Activated CD4-positive, alpha-beta T cell treated with anti-CD3 and anti-CD28 coated beads for 48 hours (primary cell): ENCODE measurements around the gene CCDC57.
A peak's percentile ranks its signal among the peaks of the same experiment; 100 is the strongest.

Source experiments
- DNase-seq: peaks from one replicate; pipeline ENCODE4 v3.0.0-alpha.2; 2020

Gene CCDC57

DNA sequence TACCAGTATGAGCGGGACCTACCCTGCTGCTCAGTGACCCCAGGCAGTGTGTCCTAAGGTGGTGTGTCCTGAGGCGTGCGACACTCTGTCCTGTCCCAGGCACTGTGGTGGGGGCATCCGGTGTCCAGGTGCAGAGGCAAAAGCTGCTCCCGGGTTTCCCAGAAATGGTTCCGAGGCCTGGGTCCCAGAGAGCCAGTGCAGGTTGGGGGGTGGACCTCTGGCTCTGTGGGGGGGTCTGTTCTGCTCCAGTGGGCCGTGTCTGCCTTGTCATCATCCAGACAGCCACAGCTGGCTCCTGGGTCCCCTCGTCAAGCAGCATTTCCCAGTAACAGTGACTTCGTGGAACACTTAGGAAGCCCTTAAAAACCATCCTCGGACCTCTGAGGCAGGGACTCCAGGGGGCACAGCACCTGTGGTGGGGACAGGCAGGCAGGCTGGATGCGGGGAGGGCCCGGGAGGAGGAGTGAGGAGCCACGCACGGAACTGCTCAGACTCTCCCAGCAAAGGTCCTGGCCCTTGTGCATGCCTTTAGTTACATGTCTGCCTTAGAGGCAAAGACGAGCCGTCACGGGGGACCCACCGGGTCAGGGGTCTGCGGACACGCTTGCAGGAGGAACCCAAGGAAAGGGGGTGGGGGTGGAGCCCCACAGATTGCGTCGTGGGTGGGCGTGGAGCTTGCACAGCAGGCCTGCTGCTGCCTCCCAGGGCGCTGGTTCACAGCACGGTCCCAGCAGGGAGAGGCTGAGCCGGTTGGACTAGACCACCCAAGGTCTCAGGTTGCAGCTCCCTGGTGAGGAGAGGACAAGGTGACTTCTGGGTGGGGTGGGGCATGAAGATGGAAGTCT is 21.8 kb upstream of the CCDC57 start:
- no peak for DNase-seq

DNA sequence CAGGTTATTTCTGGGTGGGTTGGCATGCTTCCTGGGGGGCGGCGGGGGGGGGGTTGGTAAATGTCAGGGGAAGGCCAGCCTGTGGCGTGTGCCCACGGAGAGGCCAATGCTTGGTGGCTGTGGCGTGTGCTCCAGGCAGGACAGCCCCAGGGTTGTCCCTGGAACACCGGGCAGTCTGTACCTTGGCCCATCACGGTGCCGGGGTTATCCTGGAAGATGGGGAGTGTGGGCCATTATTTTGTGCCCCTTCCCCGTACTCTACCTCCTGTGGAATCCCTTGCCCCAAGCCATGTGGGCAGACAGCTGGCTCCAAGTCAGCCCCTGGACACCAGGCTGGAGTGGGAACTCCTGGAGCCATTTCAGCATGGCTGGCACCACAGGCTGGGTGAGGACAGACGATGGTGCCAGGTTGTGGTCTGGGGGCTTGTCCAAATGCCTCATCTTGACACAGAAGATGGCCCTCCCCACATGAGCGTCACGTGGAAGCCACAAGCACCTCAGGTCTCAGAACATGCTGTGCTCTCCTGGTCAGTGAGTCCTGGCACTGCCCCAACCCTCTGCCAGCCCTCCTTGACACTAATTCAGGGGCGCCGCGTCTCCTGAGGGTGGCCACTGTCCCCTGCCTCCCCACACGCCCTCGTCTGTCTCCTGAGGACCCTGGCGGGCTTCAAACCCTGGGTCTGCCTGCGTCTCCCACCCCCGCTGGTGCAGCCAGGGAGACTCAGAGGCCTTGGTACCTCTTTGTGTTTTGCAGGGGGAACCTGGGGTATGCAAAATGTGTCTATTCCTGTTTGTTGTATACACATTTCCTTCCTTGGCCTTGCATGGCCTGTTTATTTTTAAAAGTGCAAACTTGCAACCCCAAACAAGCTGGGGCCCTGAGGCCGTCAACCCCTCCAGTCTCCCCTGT is 20.5 kb upstream of the CCDC57 start:
- DNase-seq: no peak

DNA sequence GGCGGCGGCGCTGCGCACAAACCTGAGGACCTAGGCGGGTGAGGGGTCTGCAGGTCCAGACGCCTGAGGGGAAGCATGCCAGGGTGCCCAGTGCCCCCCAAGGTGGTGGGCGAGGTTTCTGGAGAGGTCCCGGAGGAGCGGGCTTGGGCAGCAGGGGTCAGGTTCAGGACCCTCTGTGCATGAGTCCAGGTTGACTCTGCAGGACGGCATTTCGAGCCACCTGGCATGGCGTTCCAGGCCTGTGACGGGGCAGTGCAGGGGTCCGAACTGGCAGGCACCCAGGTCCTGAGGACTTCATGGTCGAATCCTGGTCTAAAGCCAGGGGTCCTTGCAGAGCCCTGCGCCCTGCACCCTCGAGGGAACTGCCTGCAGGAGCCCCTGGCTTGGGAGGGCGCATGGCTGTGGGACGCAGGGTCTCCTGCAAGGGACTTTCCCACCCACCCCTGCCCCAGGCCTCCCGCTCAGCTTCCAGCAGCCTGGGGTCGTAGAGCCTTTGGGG is 19.7 kb upstream of the CCDC57 start:
- no peak for DNase-seq

DNA sequence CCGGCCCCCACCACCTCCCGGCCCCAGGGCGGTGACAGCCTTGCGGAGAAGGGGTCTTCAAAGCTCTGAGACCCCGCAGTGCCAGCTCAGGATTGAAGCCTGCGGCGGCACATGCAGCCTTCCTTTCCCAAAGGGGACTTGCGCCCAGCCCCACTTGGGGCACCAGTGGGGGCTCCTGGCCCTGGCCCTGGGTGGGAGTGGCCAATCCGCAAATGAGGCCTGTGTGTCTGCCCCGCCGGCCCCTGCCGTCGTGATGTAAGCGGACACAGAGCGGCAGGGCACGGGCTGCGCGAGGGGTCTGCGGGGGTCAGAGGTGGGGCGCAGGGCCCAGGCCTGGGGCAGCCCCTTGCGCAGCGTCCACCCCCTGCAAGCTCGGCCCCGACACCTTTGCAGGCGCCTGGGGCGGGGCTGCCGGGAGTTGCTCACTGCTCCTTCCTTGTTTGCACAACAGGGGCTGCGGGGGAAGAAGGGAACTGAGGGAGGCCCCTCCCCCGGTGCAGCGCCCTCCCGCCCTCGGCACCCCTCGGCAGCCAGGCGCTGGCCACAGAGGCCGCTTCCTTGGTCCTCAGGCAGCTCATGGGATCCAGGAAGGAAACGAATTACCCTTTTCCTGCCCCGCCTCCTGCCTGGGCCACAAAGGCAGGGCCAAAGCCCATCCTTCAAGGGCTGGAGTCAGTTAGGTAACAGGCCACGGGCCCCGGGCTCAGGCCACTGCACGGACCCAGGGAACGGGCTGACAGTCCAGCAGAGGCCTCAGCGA is 19.1 kb upstream of the CCDC57 start:
- no peak for DNase-seq

DNA sequence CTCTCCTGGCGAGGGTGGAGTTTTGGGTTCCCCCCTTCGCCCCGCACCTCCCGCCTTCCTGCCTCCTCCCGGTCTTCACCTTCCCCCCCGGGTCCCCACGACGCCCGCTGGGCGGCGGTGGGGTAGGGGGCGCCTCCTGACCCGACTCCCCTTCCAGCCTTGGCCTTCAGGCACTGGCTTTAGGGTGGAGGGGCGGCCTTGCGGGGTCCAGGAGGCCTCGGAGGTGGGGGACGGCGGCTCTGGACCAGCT is 18.6 kb upstream of the CCDC57 start:
- DNase-seq: no peak

DNA sequence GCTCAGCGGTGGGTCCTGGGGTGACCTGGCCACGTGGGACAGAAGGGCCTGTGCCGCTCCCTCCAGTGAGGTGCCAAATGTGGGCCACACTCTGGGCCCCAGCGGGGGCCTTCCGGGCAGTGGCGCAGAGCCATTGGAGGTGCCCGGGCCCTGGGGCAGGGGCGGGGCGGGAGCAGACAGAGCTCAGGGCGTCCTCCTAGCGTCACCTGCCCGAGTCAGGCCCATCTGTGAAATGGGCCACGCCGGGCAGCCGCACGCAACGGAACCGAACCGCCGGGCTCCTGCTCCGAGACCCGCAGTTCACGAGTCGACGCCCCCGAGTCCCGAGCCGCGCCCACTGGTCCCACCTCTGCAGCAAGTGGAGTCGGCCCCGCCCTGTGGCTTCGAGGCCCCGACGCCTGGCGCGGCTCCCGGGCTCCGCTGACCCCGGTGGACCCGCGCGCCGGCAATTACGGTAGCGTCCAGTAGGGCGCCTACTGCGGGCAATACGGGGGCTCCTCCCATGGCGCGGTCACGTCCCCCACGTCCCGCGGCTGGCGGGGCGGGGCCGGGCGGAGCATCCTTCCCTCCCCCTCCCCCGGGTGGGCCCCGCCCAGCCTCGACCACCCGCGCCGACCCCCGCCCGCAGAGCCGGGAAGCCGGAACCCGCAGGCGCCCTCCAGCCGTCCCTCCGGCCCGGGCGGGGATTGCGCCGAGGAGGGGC is 18.1 kb upstream of the CCDC57 start:
- DNase-seq: peak; percentile 76

DNA sequence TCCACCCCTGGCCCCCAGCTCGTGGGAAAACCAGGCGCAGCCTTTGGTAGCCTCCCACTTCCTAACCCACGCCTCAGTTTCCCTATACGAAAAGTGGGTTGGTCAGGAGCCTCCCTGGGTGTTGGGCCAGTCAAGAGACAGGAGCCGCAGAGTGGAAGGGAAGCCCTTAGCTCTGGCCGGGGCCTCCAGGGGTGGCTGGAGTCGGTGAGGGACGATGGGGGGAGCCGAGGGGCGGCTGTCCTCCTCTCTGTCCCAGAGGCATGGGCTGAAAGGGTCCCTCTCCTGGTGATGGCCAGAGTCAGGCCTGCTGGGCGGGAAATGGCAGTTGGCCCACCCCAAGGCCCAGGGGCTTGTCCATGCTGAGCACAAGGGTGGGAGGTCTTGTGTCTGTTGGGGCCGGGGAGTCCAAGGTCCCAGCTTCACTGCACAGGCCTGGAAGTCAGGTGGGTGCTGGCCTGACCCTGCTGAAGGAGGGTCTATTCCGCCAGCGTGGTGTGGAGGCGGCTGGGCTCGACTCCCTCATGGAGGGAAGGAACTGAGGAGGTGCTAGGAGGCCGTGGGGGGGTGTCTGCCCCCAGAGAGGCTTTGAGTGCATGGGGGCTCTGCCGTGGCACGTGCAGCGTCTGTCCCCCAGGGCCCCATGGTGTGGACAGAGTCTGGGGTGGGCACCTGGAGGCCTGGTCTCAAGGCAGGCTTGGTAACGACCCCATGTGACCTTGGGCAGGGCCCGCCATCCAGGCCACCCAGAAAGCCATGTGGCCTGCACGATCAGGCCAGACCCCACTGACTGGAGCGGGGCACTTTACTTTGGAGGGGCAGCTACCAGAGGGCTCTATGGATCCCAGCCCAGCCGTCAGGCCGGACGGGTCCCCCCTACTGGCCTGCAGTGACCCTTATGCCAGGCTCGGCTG is 17.3 kb upstream of the CCDC57 start:
- no peak for DNase-seq

DNA sequence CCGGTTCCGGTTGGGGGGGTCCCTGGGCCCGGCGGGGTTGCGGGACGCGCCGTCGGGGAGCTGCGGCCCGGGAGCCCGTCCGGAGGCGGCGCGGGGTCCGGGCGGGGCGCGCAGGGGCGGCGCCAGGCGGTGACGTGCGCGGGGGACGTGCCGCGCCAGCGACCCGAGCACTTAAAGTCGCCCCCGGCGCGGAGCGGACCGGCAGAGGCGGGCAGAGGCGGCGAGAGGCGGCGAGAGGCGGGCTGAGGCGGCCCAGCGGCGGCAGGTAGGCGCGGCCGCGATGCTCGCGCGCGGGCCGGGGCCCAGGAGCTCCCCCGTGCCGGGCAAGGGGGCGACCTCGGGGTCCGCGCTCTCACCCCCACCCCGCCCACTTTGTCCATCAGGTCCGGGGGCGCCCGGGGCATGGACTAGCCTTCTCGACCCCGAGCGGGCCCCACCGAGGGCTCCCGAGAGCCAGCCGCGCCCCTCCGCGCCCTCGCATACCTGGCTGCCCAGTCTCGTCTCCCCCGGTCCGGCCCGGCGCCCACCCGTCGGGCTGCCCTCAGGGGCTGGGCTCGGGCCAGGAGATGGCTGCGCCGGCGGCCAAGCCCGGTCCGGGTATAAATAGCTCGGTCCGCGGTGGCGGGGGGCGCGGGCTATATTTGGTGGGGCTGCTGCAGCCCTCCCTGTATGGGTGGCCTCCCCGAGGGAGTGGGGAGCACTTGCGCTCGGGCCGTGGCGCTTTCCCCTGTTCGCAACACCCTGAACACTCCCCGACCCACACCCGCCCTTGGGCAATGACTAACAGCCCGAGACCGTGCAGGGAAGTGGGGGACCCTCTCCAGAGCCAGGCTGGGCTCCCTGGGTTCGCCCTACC is 16.4 kb upstream of the CCDC57 start, which contains the start of gene SLC16A3:
SLC16A3 (plus strand) TSS at position 201 of the 856 bp plus-strand sequence. CDS start 6,967 bp downstream, outside the sequence.
- DNase-seq: peak; percentile 69

DNA sequence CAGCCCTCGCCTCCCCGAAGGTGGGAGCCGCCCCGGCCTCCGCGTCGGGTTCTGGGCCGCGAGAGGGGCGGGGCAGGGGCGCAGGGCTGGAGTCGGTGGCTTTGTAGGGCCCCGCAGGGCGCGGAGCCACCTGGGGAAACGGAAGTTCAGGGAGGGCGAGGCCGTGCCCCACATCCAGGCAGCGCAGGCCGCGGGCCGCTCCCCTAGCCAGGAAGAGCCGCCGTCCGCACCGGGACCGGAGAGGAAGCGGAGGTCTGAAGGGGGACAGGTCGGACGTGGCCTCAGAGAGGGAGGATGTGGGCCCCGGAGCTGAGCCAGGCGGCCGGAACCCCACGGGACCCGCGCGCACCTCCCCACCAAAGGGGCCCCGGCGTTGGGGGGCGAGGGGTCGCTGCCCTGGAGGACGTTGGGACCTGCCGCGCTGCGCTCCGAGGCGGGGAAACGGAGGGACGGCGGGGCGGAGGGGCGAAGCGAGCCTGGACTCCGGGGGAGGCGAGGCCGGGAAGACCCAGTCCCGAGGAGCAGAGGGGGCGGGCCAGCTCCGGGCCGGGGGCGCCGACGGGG is 15.7 kb upstream of the CCDC57 start:
- DNase-seq: peak; percentile 69

DNA sequence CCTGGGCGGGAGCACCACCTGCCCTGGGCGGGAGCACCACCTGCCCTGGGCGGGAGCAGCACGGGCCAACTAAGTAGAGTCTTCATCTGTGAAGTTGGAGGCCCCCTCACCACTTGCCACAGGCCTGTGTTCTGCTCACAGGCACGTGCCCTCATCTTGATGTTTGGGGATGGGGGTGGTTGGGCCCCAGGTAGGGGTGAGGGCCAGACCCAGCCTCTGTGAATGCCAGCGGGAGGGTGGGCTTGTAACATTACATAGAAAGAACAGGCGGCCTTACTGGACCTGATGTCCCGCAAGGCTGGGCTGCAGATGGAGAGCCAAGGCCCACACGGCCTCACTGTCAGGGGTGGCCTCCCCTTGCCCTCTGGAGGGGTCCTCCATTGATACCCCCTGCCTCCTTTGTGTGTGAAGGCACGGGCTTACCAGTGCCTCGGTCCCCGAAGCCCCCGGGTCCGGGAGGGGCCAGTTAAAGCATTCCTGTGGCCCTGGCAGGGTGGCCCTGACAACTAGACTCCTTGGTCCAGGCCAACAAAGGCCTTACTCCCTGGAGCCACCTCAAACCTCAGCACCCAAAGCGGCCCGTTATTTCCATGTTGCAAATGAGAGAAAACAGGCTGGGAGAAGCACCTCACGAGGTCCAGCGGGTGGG is 15.1 kb upstream of the CCDC57 start:
- DNase-seq: no peak

DNA sequence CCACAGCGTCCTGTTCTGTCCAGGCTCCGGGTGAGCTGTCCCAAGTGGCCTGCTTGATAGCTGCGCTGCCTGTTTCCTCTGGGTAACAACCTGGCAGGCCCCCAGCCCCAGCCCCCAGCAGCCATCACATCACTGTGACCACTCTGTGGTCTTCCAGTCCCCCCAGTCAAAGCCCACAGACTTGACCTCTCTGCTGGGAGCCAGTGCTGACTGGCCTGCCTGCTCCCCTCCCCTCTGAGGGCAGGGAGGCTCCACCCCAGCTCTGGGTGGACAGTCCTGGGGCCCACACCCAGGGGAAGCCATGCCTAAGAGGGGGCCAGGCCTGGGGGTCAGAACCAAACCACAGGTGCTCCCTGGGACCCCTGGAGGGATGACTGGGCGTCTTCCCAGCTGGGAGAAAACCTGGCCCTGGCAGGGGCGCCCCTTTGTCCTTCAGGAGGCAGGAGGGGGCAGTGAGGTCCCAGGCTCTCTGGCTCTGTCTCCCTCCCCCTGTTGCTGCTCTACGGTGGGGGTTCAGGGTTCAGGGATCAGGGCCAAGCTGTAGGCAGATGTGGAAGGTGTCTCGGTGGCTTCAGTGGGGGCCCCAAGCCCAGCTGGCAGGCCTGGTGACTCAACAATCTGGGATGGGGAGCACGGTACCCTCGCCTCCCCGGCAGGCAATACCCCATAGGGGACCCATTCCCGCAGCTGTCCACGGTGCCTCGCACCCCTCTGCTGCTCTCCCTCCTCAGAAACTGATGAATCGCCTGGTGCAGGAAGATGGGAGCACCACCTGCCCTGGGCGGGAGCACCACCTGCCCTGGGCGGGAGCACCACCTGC is 14.4 kb upstream of the CCDC57 start:
- DNase-seq: no peak

DNA sequence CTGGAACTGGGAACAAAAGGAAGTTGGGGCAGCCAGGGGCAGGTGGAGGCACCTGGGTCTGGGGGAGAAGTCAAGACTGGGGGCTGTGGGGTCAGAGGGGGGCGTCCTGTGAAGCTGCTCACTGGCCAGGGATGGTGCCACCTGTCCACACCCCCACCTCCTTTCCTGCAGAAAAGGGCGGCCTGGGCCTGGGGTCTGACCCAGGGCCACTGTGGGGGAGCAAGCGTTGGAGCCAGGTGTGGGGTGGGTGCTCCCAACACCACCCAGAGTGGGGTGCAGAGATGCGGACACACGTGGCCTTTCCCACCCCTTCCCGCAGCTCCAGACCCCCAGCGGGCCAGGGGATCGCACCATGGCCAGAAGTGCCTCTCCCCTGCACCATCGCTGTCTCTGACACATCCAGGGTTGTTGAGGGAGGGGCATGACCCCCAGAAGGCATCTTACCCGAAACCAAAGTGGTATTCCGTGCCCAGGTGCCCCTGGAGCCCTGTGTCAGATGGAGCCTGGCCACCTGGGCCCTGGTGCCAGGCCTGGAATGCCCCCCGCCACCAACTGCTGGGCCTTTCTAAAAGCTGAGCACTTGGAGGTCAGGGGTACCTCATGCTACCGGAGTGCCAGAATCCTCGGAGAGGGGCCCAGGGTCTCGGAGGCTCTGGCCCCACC is 13.6 kb upstream of the CCDC57 start:
- DNase-seq: no peak

DNA sequence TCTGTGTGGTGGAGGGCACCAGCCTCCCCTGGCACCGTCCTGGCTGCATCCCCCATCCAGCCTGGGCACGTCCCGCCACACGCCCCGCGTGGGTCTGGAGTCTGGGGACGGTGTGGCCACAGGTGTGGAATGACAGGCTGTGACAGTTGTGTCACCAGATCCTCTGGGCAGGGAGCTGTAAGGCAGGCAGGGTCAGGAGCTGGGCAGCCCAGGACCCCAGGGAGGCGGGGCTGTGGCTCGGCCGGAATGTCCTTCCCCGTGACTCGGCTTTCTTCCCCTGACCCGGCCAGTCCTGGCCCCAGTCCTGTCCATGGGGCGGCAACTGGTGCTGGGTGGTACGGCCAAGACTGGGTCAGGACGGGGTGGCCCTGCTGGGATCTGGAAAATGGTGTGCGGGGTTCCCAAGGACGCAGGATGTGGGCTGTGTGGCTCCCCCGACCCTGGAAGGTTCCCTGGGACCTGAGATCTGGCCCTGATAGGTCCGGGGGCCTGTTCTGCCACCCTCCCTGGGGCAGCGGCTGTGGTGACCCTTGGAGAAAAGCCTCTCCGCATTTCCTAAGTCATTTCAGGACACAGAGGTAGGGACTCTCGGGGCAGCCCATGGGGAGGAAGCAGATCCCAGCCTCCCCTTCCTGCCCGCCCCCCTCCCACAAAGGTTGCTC is 12.9 kb upstream of the CCDC57 start:
- DNase-seq: no peak

DNA sequence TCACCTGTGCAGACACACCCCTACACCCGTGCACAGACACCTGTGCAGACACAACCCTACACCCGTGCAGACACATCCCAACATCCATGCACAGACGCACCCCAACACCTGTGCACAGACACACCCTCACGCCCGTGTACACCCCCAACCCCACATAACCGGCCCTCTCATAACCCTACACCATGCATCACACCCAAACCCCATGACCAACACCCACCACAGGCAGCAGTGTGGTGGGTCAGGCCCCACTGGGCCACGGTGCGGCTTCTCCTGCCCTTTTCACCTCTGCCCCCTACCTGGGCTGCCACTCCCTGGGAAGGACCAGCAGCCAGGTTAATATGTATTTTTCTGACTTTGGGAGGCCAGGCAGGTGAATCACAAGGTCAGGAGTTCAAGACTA is 12.0 kb upstream of the CCDC57 start:
- no peak for DNase-seq

DNA sequence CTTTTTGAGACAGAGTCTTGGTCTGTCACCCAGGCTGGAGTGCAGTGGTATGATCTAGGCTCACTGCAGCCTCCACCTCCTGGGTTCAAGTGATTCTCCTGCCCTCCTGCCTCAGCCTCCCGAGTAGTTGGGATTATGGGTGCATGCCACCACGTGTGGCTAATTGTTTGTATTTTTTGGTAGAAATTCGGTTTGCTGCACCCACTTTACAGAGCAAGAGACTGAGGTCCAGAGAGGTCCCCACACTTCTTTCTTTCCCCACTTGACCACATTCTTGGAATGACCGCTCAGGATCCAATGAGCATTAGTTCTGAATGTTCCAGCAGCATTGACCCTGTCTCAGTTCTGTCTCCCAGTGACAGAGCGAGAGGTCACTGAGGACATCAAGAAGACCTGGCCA is 10.9 kb upstream of the CCDC57 start:
- no peak for DNase-seq

DNA sequence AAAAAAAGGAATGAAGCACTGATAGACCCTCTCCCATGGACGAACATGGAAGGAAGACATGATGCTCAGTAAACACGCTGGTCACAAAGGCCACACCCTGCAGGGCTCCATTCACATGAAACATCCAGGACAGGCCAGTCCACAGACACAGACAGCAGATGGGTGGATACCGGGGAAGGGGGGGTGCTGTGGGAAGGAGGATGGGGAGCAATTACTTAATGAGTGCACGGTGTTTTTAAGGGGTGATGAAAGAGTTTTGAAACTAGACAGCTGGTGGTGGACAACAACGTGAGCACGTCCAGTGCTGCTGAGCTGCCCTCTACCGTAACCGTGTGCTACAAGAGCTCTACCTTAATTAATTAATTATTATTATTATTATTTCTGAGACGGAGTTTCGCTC is 10.2 kb upstream of the CCDC57 start:
- DNase-seq: no peak

DNA sequence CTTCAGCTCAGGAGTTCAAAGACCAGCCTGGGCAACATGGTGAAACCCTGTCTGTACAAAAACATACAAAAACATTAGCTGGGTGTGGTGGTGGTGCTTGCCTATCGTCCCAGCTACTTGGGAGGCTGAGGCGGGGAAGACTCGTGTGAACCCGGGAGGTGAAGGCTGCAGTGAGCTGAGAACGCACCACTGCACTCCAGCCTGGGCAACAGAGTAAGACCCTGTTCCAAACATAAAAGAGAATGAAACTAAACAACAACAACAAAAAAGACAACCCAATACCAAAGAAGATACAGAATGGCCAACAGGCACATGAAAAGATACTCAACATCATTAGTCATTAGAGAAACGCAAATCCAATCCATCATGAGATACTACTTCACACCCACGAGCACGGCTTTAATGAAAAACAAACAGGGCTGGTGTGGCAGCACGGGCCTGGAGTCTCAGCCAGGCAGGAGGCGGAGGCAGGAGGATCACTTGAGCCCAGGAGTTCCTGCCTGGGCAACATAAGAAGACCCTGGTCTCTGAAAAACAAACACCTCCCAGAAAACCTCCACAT is 8.8 kb upstream of the CCDC57 start:
- DNase-seq: no peak
